K562 (cell line): ENCODE measurements around the gene RALB. TPM values are rescaled to one million over a fixed set of nuclear protein-coding genes. Genes with fewer than 3 reads are reported as not detected.

Experiments used
- ETV5 ChIP-seq: sonication (generic); formaldehyde crosslinking; IDR thresholded peaks from 2 replicates; pipeline ENCODE4 v1.4.0; 2020; ENCODE audit warnings: low read depth, mild to moderate bottlenecking, missing genetic modification reagents
- GTF2E2 ChIP-seq: fragments of 200-800 bp; sonication (Bioruptor generic); IDR thresholded peaks from 2 replicates; pipeline ENCODE4 v1.6.1; 2016; ENCODE audit warnings: missing genetic modification characterization, missing compliant biosample characterization
- HDGF ChIP-seq: fragments of 450-650 bp; IDR thresholded peaks from 2 replicates; pipeline ENCODE4 v1.6.1; 2016
- NONO ChIP-seq, 2 experiments: fragments of 200-400 bp in 1 of 2; fragments of 450-650 bp in 1 of 2; formaldehyde crosslinking in 1 of 2; IDR thresholded peaks; 2 replicates each; pipeline ENCODE4 v1.6.1; 2017; ENCODE audit warnings: low read depth in 2 of 2, mild to moderate bottlenecking in 2 of 2, moderate library complexity in 2 of 2, low read length in 1 of 2
- RAD51 ChIP-seq: fragments of 450-650 bp; IDR thresholded peaks from 2 replicates; pipeline ENCODE4 v1.7.1; 2016; ENCODE audit warnings: low read depth, mild to moderate bottlenecking, borderline replicate concordance
- RFX7 ChIP-seq: fragments of 250-450 bp; sonication (Bioruptor Pico); IDR thresholded peaks from 2 replicates; pipeline ENCODE4 v1.5.1; 2021; ENCODE audit warnings: mild to moderate bottlenecking
- TAF7 ChIP-seq: fragments of 450-650 bp; IDR thresholded peaks from 2 replicates; pipeline ENCODE4 v1.6.1; 2016; ENCODE audit warnings: missing genetic modification characterization, missing compliant biosample characterization
- YY1 ChIP-seq, 3 experiments: IDR thresholded peaks; 2 replicates each; pipeline ENCODE4 v1.6.1; 2011; ENCODE audit warnings: low read length in 2 of 3, mild to moderate bottlenecking in 2 of 3, moderate library complexity in 2 of 3, borderline replicate concordance in 1 of 3, control low read depth in 1 of 3, low read depth in 1 of 3; ENCODE audit not compliant: insufficient read depth in 3 of 3, insufficient replicate concordance in 2 of 3, control insufficient read depth in 1 of 3, insufficient read length in 1 of 3; ENCODE audit errors: extremely low read depth in 1 of 3
- ZBTB17 ChIP-seq: fragments of 450-650 bp; formaldehyde crosslinking; IDR thresholded peaks from 2 replicates; pipeline ENCODE4 v1.4.0; 2020; ENCODE audit warnings: mild to moderate bottlenecking
- ZKSCAN8 ChIP-seq: fragments of 200-800 bp; sonication (Bioruptor generic); IDR thresholded peaks from 2 replicates; pipeline ENCODE4 v1.6.1; 2016; ENCODE audit warnings: missing genetic modification characterization, missing compliant biosample characterization
- ZNF143 ChIP-seq: sonication (generic); formaldehyde crosslinking; IDR thresholded peaks from 2 replicates; pipeline ENCODE4 v1.9.0; 2022; ENCODE audit warnings: mild to moderate bottlenecking, missing genetic modification reagents
- ZNF408 ChIP-seq: fragments of 250-450 bp; sonication (Bioruptor Pico); IDR thresholded peaks from 2 replicates; pipeline ENCODE4 v1.4.0; 2020; ENCODE audit warnings: low read depth, mild to moderate bottlenecking, moderate library complexity
- ZNF778 ChIP-seq: fragments of 450-650 bp; formaldehyde crosslinking; IDR thresholded peaks from 2 replicates; pipeline ENCODE4 v1.4.0; 2020; ENCODE audit warnings: mild to moderate bottlenecking, moderate library complexity
- polyA plus RNA-seq, 8 experiments: library from polyadenylated mRNA; depleted of rRNA in 4 of 8; stranded (reverse) in 5 of 8; unstranded in 3 of 8; fragments of >200 nt; fragmentation: Nextera tagmentation in 2 of 8; fragmentation: Illumina TruSeq in 1 of 8; extraction: Ambion mirVana in 2 of 8; extraction: Trizol in 1 of 8; gene quantifications; 2 replicates each; pipeline versions ENCODE4 v1.2.1 to v1.2.3, GENCODE V29; 2011 to 2014; ENCODE audit warnings: inconsistent platforms in 1 of 8, missing spikeins in 1 of 8
- total RNA-seq, 7 experiments: library from RNA; depleted of rRNA in 6 of 7; stranded (reverse); fragments of >200 nt in 6 of 7; fragmentation: Illumina TruSeq in 2 of 7; extraction: Trizol in 2 of 7; gene quantifications; 2 replicates each; pipeline versions ENCODE4 v1.2.1 to v1.2.3, GENCODE V29; 2011 to 2021; ENCODE audit warnings: low replicate concordance in 1 of 7
- TF ChIP-seq, protein P1 (sequence below): fragments of 250-450 bp; sonication (Bioruptor Pico); IDR thresholded peaks from 2 replicates; pipeline ENCODE4 v1.8.0; 2022; ENCODE audit warnings: moderate library complexity, mild to moderate bottlenecking, inconsistent platforms
- TF ChIP-seq, protein P2 (sequence below): fragments of 450-650 bp; formaldehyde crosslinking; IDR thresholded peaks from 2 replicates; pipeline ENCODE4 v1.4.0; 2020; ENCODE audit warnings: mild to moderate bottlenecking, moderate library complexity
- TF ChIP-seq, protein P3 (sequence below): fragments of 250-450 bp; sonication (Bioruptor Pico); IDR thresholded peaks from 2 replicates; pipeline ENCODE4 v1.8.0; 2021; ENCODE audit warnings: moderate library complexity, mild to moderate bottlenecking, inconsistent platforms
- TF ChIP-seq, protein P4 (sequence below): fragments of 250-450 bp; sonication (Bioruptor Pico); IDR thresholded peaks from 2 replicates; pipeline ENCODE4 v1.4.0; 2020; ENCODE audit warnings: mild to moderate bottlenecking

RALB gene
- total and polyA plus RNA-seq, 9 of the 15 experiments (the other 6 are each of a cell fraction or from before 2014, with no cell fraction given): 14.8 to 65.6 (median 38.4) TPM

- TF ChIP-seq, protein P1, sequence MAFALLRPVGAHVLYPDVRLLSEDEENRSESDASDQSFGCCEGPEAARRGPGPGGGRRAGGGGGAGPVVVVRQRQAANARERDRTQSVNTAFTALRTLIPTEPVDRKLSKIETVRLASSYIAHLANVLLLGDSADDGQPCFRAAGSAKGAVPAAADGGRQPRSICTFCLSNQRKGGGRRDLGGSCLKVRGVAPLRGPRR (CRISPR knock-in tag): no peak
- no peak for TF ChIP-seq ZNF408
- no peak for TF ChIP-seq TAF7
- TF ChIP-seq ZNF143 (CRISPR knock-in tag): no peak
- TF ChIP-seq ZBTB17: peak; percentile 61; the same call in 1 of the 2 replicates
- TF ChIP-seq, protein P2, sequence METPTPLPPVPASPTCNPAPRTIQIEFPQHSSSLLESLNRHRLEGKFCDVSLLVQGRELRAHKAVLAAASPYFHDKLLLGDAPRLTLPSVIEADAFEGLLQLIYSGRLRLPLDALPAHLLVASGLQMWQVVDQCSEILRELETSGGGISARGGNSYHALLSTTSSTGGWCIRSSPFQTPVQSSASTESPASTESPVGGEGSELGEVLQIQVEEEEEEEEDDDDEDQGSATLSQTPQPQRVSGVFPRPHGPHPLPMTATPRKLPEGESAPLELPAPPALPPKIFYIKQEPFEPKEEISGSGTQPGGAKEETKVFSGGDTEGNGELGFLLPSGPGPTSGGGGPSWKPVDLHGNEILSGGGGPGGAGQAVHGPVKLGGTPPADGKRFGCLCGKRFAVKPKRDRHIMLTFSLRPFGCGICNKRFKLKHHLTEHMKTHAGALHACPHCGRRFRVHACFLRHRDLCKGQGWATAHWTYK (CRISPR knock-in tag): 0 out of 2 replicates have a peak, but pooled peaks have one; percentile 19
- no peak for TF ChIP-seq GTF2E2 (tag)
- no peak for TF ChIP-seq ETV5 (CRISPR knock-in tag)
- no peak for TF ChIP-seq YY1 (IDR thresholded peaks at IDR 0.05; ENCODE audit: borderline replicate concordance in 1 of 3, control insufficient read depth in 1 of 3, extremely low read depth in 1 of 3, insufficient read depth in 3 of 3, insufficient read length in 1 of 3, insufficient replicate concordance in 2 of 3, low read depth in 1 of 3, low read length in 2 of 3)
- TF ChIP-seq, protein P3, sequence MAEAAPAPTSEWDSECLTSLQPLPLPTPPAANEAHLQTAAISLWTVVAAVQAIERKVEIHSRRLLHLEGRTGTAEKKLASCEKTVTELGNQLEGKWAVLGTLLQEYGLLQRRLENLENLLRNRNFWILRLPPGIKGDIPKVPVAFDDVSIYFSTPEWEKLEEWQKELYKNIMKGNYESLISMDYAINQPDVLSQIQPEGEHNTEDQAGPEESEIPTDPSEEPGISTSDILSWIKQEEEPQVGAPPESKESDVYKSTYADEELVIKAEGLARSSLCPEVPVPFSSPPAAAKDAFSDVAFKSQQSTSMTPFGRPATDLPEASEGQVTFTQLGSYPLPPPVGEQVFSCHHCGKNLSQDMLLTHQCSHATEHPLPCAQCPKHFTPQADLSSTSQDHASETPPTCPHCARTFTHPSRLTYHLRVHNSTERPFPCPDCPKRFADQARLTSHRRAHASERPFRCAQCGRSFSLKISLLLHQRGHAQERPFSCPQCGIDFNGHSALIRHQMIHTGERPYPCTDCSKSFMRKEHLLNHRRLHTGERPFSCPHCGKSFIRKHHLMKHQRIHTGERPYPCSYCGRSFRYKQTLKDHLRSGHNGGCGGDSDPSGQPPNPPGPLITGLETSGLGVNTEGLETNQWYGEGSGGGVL (CRISPR knock-in tag): no peak
- TF ChIP-seq ZNF778: no peak
- 0 out of 2 replicates have a peak, but pooled peaks have one; percentile 52 for TF ChIP-seq HDGF
- TF ChIP-seq NONO (IDR thresholded peaks at IDR 0.05; ENCODE audit: low read depth in 2 of 2, low read length in 1 of 2): no peak
- TF ChIP-seq, protein P4, sequence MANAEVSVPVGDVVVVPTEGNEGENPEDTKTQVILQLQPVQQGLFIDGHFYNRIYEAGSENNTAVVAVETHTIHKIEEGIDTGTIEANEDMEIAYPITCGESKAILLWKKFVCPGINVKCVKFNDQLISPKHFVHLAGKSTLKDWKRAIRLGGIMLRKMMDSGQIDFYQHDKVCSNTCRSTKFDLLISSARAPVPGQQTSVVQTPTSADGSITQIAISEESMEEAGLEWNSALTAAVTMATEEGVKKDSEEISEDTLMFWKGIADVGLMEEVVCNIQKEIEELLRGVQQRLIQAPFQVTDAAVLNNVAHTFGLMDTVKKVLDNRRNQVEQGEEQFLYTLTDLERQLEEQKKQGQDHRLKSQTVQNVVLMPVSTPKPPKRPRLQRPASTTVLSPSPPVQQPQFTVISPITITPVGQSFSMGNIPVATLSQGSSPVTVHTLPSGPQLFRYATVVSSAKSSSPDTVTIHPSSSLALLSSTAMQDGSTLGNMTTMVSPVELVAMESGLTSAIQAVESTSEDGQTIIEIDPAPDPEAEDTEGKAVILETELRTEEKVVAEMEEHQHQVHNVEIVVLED: no peak
- TF ChIP-seq ZKSCAN8 (CRISPR knock-in tag): no peak
- no peak for TF ChIP-seq RAD51
- no peak for TF ChIP-seq RFX7 (CRISPR knock-in tag)
Measured at GRCh38 chr2:120222186-120223033, 30.2 kb upstream of the RALB start (continued).
